GM18907 (cell line): ENCODE results near the gene ZBTB46.

Experiments
- ATAC-seq: cut with Tn5 transposase; IDR thresholded peaks from one replicate; pipeline ENCODE4 v1.9.1; 2021; ENCODE audit warnings: mild to moderate bottlenecking, moderate library complexity; ENCODE audit not compliant: unreplicated experiment

The ZBTB46 gene

GRCh38 chr20:63707558-63708300 lies 123.3 kb downstream of the ZBTB46 start, which contains the start of the genes ARFRP1 and ZGPAT:
Gene ARFRP1 (minus strand): TSS chr20:63707976. CDS start chr20:63707091, 885 bp downstream.
Gene ZGPAT (plus strand): TSS chr20:63708039. CDS start chr20:63708581, 542 bp downstream.
- ATAC-seq: peak; percentile 66

GRCh38 chr20:63706852-63707557 lies 124.1 kb downstream of the ZBTB46 start:
- ATAC-seq: peak; percentile 24

- no peak for ATAC-seq
Observed at GRCh38 chr20:63706027-63706695, 124.9 kb downstream of the ZBTB46 start.

- no peak for ATAC-seq
Observed at GRCh38 chr20:63705232-63706026, 125.6 kb downstream of the ZBTB46 start.

DNA sequence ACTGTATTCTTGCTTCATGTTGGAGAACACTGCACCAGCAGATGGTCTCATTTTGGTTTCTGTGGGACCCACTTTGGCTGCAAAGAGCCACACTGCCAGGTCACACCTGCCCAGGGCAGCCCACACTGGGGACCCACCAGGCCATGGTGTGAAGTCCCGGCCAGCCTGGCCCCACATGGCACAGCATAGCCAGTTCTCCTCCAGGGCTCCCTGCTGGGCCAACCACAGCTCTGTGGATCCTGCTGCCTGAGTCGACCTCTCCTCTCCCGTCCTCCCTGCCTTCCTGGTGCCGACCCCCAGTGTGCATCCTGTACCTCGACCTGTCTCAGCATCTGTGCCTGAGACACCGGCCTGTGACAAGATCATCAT lies 126.3 kb downstream of the ZBTB46 start:
- no peak for ATAC-seq

DNA sequence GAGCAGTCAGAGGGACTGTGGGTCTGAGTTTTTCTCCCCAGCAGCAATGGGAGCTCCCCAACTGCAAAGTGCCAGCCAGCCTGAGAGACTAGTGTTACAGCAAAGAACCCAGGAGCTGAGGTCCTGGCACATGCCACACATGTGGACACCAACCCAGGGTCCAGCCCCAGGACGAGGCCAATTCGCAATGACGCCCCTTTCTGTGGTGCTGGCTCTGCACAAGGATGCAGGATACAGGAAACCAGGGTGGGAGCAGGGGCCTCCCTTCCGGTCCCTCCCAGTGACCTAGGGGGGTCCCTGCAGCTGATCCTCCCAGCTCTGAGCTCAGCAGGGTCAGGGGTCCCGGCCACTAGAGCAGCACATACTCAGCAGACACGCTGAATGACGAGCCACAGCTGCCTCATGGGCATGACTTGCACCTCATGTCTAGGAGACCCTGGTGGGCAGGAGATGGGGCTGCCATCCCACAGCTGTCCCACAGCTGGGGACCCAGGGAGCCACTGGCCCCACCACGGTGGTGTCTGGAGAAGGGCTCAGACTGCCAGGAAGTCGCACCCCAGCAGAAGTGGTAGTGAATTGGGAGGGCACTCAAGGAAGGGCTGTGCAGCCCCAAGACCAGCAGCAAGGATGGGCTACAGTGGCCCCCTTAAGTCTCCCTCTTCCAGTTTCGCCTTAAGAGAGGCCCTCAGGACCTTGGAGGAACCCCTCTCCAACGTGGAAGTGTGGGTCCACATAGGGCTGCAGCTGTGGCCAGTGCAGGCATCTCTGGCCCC lies 126.9 kb downstream of the ZBTB46 start:
- ATAC-seq: no peak

GRCh38 chr20:63703471-63703975 lies 127.5 kb downstream of the ZBTB46 start:
- ATAC-seq: no peak

GRCh38 chr20:63702751-63703470 lies 128.2 kb downstream of the ZBTB46 start:
- no peak for ATAC-seq

GRCh38 chr20:63702036-63702665 lies 128.9 kb downstream of the ZBTB46 start:
- ATAC-seq: no peak

- ATAC-seq: no peak
Observed at GRCh38 chr20:63701329-63702035, 129.6 kb downstream of the ZBTB46 start.

GRCh38 chr20:63701051-63701328 lies 130.1 kb downstream of the ZBTB46 start:
- no peak for ATAC-seq

DNA sequence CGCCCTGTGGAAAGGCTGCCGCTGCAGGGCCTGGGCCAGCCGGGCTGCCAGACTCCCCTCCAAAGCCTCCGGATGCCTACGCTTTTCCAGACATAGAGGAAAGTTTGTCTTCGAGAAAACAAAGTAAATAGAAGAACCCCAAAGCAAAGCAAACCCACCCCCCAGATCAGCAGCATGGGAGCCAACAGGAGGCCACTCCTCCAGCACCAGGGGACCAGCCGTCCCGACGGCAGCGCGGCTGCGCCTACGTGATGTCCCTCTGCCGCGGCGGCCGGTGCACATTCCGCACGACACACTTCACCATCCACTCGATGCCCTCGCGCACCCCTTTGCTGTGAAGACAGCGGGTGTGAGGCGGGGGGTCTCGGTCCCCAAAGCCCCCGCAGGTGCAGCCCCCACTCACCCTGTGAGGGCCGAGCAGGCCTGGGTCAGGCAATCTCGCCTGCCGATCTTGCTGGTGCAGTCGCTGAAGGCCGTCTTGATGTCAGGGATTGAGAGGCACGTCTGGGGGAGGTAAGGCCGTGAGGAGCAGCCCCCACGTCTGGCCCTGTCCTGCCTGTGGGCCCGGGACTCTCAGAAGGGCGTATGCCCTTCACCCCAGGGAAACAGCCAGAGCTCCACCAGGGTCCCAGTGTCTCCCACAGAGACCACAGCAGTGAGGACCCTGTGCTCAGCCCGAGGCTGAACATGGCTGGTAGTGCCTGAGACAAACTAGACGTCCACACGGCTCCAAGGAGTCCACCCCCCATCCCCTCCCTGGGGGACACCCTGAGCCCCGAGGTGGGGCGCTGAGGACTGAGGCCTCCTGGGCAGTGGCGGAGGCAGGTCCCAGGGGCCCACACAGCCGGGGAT lies 130.6 kb downstream of the ZBTB46 start:
- ATAC-seq: no peak

- ATAC-seq: no peak
Observed at GRCh38 chr20:63699466-63700198, 131.4 kb downstream of the ZBTB46 start.

GRCh38 chr20:63698739-63699465 lies 132.2 kb downstream of the ZBTB46 start:
- ATAC-seq: no peak

DNA sequence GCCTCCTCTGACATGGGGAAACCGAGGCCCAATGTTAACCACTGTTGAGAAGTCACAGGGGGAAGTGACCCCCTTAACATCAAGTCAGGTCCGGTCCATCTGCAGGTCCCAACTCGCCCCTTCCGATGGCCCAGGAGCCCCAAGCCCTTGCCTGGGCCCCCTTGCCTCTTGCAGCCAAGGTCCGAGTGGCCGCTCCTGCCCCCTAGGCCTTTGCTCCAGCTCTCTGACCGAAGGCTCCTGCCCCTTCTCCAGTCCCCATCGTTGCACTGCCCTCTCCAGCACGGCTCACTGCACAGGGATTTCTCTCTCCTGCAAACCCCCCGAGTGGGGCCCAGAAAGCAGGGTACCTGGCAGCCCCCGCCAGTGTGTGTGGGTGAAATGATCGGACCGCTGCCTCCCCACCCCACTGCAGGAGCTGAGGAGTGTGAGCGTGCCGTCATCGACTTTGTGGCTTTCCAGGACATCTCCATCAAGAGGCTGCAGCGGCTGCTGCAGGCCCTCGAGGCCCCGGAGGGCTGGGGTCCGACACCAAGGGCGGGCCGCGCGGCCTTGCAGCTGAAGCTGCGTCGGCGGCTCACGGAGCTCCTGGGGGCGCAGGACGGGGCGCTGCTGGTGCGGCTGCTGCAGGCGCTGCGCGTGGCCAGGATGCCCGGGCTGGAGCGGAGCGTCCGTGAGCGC lies 133.1 kb downstream of the ZBTB46 start:
- no peak for ATAC-seq
